ENCODE results near the gene LRRC46.

The LRRC46 gene

DNA sequence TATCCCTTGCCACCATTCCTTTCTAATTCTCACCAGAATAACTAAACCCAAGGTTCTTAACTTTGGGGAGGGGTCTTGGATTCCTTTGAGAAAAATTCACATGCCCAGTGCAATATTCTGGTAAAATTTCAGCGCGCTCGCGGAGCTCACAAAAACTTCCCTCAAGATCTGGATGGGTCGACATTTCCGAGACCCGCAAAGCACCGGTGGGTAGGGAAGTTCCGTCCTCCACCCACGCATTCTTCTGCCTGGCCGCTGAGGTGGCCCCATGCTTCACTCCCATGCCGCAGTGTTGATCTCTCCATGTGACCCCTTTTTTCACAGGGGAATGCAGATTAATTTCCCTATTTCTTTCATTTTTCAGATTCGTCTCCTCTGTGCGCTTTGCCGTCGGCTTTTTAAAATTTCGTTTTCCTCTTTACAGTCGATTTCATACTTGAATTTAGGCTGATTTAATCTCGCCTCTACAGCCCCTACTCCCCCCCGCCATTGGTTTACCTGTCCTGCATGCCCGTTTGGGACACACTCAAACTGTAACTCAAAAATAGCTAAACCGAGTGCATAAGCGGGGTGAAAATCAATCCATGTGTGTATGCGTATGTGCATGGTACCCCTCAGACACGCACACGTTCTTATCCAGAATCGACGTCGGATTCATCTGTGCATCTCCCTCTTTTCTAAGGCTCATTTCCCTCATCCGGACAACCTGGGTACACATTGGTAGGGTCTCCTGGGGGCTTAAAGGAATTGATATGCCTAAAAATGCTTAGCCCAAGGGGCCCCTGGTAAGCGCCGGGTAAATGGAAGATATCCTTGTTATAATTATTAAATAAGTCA, 20.9 kb downstream of the LRRC46 start:
- no peak for DNase-seq (ENCODE audit: low read depth in 2 of 2)

DNA sequence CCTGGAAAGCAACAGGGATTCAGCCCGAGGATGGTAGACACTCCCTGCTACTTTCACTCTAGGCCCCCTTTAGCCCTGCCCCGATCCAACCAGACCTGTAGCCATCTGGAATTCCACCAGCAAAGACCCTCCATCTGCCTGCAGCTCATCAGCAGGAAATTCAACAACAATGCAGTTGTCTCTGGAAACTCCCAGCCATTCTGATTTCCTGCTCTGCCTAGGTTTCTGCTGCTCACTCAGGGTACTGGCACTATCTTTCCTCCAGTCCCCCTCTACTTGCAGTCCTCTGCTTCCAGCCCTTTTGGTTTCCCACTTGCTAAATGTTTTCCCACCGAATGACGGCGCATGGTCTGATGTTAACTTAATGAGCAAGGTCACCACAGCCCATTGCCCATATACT, 22.1 kb downstream of the LRRC46 start:
- no peak for DNase-seq (ENCODE audit: low read depth in 2 of 2)

DNA sequence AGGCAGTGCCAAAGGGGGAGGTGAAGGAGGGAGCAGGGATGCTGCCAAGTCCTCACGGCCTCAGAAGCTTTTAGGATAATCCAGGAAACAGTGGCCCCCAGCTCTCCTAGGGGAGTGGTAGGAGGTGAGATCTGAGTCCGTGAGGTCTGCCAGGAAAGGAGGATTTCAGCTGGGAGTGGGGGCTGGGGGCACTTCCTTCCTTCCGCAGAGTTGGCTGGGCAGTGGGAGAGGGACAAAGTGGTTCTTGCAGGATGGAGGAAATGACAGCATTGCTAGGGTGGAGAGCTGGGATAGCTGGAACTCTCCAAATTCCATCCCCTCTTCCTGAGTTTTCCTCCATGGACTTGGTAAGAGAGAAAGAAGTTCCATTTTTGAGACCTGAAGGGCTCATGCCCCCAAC, 24.3 kb downstream of the LRRC46 start:
- no peak for DNase-seq (ENCODE audit: low read depth in 2 of 2)

- no peak for DNase-seq (ENCODE audit: low read depth in 2 of 2)
Observed at GRCh38 chr17:47856830-47857229, 25.4 kb downstream of the LRRC46 start.

GRCh38 chr17:47857551-47858455, 26.3 kb downstream of the LRRC46 start:
- DNase-seq (ENCODE audit: low read depth in 2 of 2), result no peak

DNA sequence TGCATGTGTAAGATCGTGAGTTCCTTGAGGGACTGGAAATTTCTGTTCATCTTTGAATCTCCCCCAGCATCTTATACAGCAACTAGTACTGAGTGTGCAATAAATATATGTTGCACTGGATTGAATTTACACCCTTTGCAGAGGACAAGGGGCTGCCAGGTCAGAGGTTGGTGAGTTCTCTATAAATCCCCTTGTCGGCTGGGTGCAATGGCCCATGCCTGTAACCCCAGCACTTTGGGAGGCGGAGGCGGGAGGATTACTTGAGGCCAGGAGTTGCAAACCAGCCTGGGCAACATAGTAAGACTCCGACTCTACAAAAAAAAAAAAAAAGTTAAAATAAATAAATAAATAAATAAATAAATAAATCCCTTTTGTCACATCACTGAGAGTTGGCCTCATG, 28.9 kb downstream of the LRRC46 start:
- DNase-seq (ENCODE audit: low read depth in 2 of 2), result no peak

DNA sequence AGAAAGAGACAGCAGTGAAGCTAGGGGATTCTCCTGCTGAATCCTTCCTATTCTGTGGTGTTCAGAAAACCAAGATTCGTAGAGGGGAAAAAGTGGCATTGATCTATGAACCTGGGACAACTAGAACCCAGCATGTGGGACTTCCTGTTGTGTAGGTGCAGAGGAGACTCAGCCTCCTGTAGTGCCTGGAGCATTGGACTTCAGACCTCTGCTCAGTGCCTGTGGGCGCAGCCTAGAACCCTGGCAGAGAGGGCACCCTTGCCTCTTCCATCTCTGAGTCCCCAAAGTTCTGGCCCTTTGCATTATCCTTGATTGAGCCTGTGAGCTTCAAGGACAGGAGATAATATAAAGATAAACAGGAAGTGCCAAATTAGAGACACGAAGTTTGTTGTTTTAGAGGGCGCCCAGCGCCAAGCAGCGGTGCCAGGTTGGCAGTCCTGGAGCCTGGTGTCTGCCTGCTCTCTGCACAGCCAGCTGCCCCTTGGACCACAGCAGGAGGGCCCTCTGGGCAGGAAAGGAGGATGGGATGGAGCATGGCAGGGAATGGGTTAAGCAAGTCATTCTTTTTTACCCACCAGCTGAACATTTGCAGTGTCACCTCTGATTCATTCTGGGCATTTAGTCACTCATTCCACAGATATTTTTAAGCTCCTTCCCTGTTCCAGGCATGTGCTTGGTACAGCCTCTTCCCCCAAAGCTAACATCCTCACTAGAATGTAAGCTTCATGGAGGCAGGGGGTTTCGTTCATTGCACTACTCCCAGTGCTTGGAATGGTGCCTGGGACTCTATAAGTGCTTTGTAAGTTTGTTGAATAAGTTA, 31.4 kb downstream of the LRRC46 start:
- no peak for DNase-seq (ENCODE audit: low read depth in 2 of 2)

DNA sequence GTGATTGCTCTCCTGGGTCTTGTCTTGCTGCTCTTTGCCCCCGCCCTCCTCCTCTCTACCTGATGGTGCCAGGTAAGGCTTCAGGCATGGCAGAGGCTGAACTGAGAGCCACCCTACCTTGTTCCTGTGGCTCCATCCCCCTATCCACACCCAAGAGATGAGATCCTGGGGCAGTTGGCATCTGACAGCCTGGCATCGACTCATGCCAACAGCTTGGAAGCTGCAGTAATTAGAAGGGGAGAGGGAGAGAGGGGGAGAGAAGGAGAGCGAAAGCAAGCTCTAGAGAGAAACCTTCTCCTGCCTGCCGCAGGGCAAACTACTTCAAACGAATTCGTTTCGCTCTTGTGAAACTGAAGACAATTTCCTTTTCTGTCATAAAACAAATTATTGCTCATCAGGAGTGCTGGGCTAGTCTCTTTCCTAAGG, 33.3 kb downstream of the LRRC46 start:
- DNase-seq (ENCODE audit: low read depth in 2 of 2), result no peak

DNA sequence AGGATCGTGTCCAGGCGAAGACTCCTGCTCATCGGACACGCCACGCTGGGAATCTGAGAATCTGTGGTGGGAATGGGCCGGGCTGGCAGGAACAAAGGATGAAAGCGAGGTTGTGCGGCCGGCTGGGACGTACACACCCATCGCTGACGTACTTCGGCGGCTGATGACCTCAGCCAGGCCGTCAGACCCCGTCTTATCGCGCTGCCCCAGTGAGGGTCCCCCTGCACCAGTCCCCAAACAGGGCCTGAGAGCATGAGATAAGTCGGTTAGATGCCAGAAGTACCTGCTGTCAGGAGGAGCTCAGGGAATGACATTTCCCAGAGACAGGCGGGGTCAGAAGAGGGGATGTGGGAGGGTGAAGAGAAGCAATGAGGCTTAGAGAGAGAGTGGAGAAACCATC, 35.5 kb downstream of the LRRC46 start:
- DNase-seq (ENCODE audit: low read depth in 2 of 2), result no peak

DNA sequence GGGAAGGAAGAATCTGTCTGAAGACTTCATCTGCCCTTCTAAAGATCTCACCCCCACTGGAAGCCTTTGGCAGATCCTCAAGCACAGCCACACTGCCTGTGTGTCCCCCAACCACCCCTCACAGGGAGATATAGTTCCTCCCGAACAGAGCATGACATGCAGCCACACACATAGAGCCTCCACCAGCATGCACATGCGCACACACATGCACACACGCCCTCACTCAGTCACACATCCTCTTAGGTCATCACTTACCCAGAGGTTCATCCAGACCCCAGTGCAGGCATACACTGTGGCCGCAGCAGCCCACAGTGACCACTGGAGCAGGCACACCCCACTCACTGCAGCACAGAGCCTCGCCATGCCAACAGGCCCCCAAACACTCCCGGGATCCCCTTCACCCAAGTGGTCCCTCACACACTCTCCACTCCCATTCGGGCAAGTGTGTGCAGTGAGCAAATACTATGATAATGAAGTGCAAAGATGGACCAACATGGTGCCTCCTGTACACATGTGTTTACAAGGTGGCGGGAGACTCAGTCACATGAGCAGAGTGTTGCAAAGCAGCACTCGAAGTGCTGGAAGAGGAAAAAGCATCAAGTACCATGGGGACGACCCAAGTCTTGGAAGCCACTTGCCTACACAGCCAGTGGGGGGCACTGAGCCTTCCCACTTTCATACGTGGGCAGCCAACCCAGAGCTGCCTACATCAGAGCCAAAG, 36.5 kb downstream of the LRRC46 start:
- DNase-seq (ENCODE audit: low read depth in 2 of 2), result no peak

GRCh38 chr17:47869114-47869513, 37.6 kb downstream of the LRRC46 start:
- DNase-seq (ENCODE audit: low read depth in 2 of 2), result no peak

GRCh38 chr17:47870056-47870455, 38.6 kb downstream of the LRRC46 start:
- DNase-seq (ENCODE audit: low read depth in 2 of 2), result no peak

- DNase-seq (ENCODE audit: low read depth in 2 of 2), result no peak
Observed at GRCh38 chr17:47871048-47871447, 39.6 kb downstream of the LRRC46 start.

- no peak for DNase-seq (ENCODE audit: low read depth in 2 of 2)
Observed at GRCh38 chr17:47872019-47872650, 40.7 kb downstream of the LRRC46 start.

DNA sequence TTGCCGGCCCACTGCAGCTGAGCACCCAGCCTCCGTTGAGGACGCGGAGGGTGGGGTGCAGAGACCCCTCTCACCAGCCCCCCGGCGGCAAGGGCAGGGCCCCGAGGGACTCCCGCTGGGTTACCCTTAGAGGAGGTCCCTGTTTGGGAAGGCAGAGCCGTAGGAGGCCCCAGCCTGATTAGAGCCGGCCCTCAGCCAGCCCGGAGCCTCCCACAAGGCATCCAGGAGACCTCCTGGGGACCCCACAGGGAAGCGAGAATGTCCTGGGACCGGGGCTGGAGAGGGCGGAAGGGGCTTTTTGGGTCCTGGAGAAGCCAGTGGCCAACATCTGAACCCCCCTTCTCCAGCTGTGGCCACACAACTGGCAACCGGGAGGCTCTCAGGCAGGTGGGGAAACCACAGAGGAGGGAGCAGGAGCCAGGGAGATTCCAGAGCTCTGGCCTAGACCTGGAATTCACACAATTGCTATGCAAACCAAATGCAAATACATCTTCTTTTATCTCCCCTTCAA, 41.2 kb downstream of the LRRC46 start:
- DNase-seq (ENCODE audit: low read depth in 2 of 2), result no peak

DNA sequence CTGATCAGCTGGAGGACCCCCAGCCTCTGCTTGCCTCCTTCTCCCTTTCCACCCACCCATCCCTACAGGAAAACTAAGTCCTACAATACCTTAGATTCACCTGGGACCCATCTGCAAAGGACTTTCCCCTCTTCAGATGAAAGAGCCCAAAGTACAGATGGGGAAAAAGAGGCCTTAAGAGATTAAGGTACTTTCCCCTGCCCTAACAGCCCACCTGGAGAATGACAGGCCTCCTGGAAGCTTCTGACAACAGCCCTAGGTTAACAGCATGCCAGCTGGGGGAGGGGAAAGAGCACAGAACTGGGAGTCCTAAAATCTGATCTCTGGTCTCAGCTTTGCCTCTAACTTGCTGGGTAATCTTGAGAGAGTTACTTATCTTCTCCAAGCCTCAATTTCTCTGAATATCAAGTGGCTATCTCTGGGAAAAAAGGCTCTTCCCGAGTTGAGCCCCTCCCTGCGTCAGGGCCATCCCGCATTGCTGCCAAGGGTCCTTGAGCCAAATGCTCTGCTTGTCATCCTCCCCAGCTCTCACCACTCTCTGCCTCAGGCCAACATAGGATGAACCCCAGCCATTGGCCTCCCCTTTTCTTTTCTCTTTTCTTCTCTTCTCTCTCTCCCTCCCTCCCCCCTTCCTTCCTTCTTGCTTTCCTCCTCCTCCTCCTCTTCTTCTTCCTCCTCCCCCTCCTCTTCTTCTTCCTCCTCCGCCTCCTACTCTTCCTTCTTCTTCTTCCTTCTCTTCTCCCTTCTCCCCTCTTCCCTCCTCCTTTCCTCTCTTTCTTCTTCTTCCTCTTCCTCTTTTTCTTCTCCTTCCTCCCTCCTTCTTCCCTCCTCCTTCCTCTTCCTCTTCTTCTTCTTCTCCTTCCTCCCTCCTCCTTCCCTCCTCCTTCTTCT, 42.0 kb downstream of the LRRC46 start:
- DNase-seq (ENCODE audit: low read depth in 2 of 2), result no peak

GRCh38 chr17:47875011-47875985, 43.8 kb downstream of the LRRC46 start:
- no peak for DNase-seq (ENCODE audit: low read depth in 2 of 2)

DNA sequence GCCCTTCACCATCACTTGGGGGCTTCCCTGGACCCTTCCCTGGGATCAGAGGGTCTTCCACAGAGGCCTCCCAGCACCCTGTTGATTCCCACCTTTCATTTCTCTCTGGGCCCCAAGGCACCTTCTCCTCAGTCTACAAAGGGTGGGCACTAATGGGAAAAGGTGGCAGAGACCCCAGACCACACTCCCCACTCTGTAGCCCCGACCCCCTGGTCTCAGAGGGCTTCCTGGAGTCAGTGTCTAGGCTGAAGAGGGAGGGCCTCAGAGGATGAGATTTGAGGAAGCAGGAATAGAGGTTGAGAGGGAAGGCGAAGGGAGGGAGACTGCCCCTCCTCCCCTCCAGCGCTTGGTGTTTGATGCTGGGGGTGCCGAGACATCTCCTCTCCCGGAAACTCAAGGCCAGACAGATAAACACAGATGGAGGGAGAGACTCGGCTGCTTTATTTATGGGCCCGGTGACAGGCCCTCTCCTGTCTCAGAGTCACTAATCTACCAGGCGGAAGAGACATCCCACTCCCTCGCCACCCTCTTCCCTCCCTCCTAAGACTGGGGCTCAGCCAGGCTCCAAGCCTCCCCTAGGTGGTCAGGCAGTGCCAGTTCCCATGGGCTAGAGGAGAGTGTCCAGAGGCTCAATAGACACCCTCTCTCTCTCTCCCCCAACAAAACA, 46.0 kb downstream of the LRRC46 start:
- no peak for DNase-seq (ENCODE audit: low read depth in 2 of 2)
